ENCODE results near the gene SCN1B. TPM values are rescaled to one million over a fixed set of nuclear protein-coding genes. Genes with fewer than 3 reads are reported as not detected.
"Not testable (repeated sequence)": the region's sequence is repeated elsewhere in the genome, so short reads cannot be mapped to it uniquely, and the experiment has no call there.

The SCN1B gene
- polyA plus RNA-seq, 3 donors: 0.88 to 2.0 (median 1.3) TPM

- DNase-seq (ENCODE audit: extremely low read depth in 1 of 11, low read depth in 9 of 11, low spot score in 4 of 11): no peak
Observed at GRCh38 chr19:35044317-35045117, 14.2 kb downstream of the SCN1B start.

- DNase-seq (ENCODE audit: extremely low read depth in 1 of 11, low read depth in 9 of 11, low spot score in 4 of 11): no peak
Observed at GRCh38 chr19:35045667-35046300, 15.5 kb downstream of the SCN1B start.

- DNase-seq (ENCODE audit: extremely low read depth in 1 of 11, low read depth in 9 of 11, low spot score in 4 of 11): no peak
Observed at GRCh38 chr19:35046461-35046860, 16.2 kb downstream of the SCN1B start.

GRCh38 chr19:35048911-35049411, 18.7 kb downstream of the SCN1B start:
- no peak for DNase-seq (ENCODE audit: extremely low read depth in 1 of 11, low read depth in 9 of 11, low spot score in 4 of 11)

GRCh38 chr19:35049456-35049855, 19.2 kb downstream of the SCN1B start:
- no peak for DNase-seq (ENCODE audit: extremely low read depth in 1 of 11, low read depth in 9 of 11, low spot score in 4 of 11)

- DNase-seq (ENCODE audit: extremely low read depth in 1 of 11, low read depth in 9 of 11, low spot score in 4 of 11): not testable (repeated sequence)
Observed at GRCh38 chr19:35050662-35051061, 20.4 kb downstream of the SCN1B start.

GRCh38 chr19:35051268-35051667, 21.0 kb downstream of the SCN1B start:
- not testable (repeated sequence) for DNase-seq (ENCODE audit: extremely low read depth in 1 of 11, low read depth in 9 of 11, low spot score in 4 of 11)

- DNase-seq (ENCODE audit: extremely low read depth in 1 of 11, low read depth in 9 of 11, low spot score in 4 of 11): no peak
Observed at GRCh38 chr19:35051796-35052195, 21.5 kb downstream of the SCN1B start.

- no peak for DNase-seq (ENCODE audit: extremely low read depth in 1 of 11, low read depth in 9 of 11, low spot score in 4 of 11)
Observed at GRCh38 chr19:35052599-35053190, 22.4 kb downstream of the SCN1B start.

- no peak for DNase-seq (ENCODE audit: extremely low read depth in 1 of 11, low read depth in 9 of 11, low spot score in 4 of 11)
Observed at GRCh38 chr19:35053667-35054293, 23.5 kb downstream of the SCN1B start.

GRCh38 chr19:35054626-35055025, 24.4 kb downstream of the SCN1B start:
- DNase-seq (ENCODE audit: extremely low read depth in 1 of 11, low read depth in 9 of 11, low spot score in 4 of 11): no peak

- no peak for DNase-seq (ENCODE audit: extremely low read depth in 1 of 11, low read depth in 9 of 11, low spot score in 4 of 11)
Observed at GRCh38 chr19:35055715-35056179, 25.5 kb downstream of the SCN1B start.

GRCh38 chr19:35056513-35057063, 26.3 kb downstream of the SCN1B start:
- DNase-seq (ENCODE audit: extremely low read depth in 1 of 11, low read depth in 9 of 11, low spot score in 4 of 11): no peak

GRCh38 chr19:35058370-35058769, 28.1 kb downstream of the SCN1B start:
- DNase-seq (ENCODE audit: extremely low read depth in 1 of 11, low read depth in 9 of 11, low spot score in 4 of 11): no peak

GRCh38 chr19:35059006-35059798, 28.9 kb downstream of the SCN1B start:
- no peak for DNase-seq (ENCODE audit: extremely low read depth in 1 of 11, low read depth in 9 of 11, low spot score in 4 of 11)

- no peak for DNase-seq (ENCODE audit: extremely low read depth in 1 of 11, low read depth in 9 of 11, low spot score in 4 of 11)
Observed at GRCh38 chr19:35059799-35060091, 29.5 kb downstream of the SCN1B start.

GRCh38 chr19:35060160-35060855, 30.0 kb downstream of the SCN1B start:
- DNase-seq (ENCODE audit: extremely low read depth in 1 of 11, low read depth in 9 of 11, low spot score in 4 of 11): no peak
